Activated effector memory CD4-positive, alpha-beta T cell treated with anti-CD3 and anti-CD28 coated beads, Interleukin-2, amount 50 U/mL, for 16 hours (primary cell): ENCODE data around the gene TMEM91.

Source experiments
- DNase-seq: peaks from one replicate; pipeline ENCODE4 v3.0.0-alpha.2; 2020

The TMEM91 gene

DNA sequence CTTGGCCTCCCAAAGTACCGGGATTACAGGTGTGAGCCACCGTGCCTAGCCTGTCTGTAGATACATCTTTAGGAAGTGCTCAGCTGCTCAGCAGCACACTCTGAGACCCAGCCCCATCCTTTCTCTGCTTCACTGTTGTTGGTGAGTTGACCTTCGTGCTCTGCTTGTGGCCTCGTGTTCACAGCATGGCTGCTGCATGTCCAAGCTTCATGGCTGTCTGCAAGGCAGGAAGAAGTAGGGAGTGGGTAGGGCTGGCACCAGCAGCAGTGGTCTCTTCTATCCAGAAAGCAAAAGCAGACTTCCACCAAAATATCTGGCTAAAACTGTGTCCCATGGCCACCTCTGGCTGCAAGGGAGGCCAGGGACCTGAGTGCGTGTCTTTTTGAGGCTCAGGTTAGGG, 36.6 kb downstream of the TMEM91 start:
- DNase-seq, result no peak

GRCh38 chr19:41413947-41414346, 37.6 kb downstream of the TMEM91 start:
- DNase-seq, result no peak

- DNase-seq, result no peak
Observed at GRCh38 chr19:41414461-41414860, 38.1 kb downstream of the TMEM91 start.

DNA sequence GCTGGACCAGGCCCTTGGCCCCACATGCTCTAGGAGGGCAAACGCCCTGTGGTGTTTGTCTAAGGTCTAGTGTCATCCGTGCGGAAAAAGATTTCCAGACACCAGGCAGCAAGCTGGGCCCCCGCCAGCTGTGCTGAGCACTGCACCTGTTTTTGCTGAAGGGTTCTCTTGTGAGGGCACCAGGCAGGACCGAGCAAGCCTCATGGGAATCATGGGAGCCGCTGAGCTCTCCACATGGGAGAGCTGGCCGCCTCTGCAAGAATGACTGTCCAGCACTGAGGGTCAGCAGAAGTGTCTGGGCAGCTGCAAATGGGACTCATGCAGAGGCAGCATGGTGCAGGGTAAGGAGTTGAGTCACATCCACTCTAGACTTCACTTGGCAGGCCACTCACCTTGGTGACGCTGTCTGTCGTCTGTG, 38.8 kb downstream of the TMEM91 start:
- no peak for DNase-seq

DNA sequence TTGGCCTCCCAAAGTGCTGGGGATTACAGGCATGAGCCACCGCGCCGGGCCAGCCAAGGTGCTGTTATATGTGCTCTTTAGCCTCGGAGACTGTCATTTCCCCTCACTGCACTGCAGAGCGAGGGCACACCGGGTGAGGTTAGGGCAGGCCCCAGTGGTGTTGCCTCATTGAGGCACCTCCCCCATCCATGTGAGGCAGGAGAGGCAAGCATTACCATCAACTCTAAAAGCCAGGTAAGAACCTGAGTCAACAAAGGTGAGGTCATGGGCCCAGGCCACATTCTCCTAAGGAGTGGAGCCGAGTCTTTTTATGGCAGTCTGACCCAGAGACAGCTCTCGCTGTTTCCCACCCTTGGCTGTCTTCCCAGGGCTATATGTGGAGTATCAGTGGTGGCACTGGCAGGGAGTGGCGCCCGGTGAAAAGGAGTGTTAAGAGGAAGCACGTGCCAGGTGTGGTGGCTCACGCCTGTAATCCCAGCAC, 39.9 kb downstream of the TMEM91 start:
- no peak for DNase-seq

DNA sequence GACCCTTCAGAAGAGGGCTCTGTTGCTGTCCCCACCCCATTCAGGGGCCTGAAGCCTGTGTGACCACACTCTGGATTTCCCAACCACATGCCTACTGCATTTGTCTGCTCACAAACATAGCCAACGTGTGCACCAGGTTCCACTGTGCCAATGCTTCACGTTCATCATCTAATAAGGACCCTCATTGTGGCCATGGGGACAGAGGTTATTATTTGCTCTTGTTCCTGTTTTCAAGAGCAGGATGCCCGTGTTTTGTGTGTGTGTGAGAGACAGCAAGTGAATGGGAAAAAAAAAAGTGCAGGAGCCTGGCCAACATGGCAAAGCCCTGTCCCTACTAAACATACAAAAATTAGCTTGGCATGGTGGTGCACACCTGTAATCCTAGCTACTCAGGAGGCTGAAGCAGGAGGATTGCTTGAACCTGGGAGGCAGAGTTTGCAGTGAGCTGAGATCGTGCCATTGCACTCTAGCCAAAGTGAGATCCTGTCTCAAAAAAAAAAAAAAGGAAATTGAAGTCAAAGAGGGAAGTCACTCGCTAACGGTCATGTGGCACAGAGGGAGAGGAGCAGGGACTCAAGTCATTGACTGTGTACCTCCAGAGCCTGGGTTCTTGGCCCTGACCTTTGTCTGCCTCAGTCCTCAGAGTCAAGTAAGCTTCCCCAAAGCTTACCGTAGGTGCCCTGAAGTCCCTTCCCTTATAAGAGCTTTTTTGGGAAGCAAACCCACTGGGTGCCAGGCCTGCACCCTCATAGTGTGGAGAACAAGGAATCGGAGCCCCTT, 44.0 kb downstream of the TMEM91 start:
- no peak for DNase-seq

- DNase-seq, result no peak
Observed at GRCh38 chr19:41421314-41421713, 45.0 kb downstream of the TMEM91 start.

- DNase-seq, result no peak
Observed at GRCh38 chr19:41421973-41422372, 45.6 kb downstream of the TMEM91 start.

GRCh38 chr19:41422456-41422855, 46.1 kb downstream of the TMEM91 start:
- no peak for DNase-seq

GRCh38 chr19:41422955-41423354, 46.6 kb downstream of the TMEM91 start:
- DNase-seq, result no peak

DNA sequence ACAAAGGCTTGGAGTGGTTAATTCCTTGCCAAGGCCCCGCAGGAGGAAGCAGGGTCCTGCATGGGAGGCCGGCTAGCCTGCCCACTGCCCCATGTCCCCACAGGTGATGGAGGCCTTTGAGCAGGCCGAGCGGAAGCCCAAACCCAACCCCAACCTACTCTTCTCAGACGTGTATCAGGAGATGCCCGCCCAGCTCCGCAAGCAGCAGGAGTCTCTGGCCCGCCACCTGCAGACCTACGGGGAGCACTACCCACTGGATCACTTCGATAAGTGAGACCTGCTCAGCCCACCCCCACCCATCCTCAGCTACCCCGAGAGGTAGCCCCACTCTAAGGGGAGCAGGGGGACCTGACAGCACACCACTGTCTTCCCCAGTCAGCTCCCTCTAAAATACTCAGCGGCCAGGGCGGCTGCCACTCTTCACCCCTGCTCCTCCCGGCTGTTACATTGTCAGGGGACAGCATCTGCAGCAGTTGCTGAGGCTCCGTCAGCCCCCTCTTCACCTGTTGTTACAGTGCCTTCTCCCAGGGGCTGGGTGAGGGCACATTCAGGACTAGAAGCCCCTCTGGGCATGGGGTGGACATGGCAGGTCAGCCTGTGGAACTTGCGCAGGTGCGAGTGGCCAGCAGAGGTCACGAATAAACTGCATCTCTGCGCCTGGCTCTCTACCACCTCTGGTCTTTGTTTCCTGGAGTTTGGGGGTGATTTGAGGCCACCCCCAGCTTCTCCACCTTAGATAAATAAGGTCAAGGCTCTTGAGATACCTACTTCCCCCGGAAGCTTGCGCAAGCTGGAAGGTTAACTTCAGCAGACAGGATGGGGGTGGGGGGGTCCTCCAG, 48.2 kb downstream of the TMEM91 start:
- no peak for DNase-seq

DNA sequence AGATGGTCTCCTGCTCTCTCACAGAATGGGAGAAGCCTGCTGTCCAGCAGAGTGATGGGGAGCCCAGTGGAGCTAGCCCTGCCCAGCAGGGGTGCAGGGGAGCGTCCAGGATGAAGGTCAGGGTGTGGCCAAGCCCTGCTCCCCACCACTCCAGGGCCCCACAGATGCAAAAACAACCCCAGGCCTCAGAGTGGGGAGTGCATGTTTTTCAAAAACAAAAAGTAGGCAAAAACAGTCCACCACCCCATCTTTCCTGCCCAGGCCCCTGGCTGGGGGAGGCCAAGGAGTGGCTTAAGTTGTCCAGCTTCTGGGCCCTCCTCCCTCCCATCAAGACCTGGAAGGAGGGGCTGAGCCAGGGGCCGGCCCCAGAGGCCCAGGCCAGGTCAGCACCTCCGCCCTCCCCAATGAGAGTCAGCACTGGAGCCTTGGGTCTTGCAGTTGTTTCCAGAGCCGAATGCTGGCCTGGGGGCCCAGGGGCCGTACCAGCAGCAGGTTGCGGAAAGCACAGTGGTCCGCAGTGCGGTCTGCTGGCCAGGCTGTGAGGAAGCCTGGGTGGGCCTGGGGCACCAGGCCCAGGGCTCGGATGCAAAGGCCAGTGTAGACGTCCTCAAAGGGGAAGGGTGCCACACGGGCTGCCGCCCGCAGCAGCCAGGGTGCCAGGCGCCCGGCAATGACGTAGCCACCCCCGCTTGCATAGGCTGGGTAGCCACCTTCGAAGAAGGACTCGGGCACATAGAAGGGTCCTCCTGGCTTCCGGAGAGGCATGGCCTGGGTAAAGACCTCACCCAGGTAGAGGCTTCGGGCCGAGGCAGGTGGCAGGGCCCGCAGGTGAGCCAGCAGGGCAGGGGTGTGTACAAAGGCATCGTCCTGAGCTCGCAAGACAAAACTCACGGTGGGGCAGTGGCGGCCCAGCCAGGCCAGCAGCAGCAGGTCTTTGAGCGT, 49.1 kb downstream of the TMEM91 start:
- DNase-seq, result no peak

GRCh38 chr19:41426116-41426841, 49.9 kb downstream of the TMEM91 start:
- no peak for DNase-seq

DNA sequence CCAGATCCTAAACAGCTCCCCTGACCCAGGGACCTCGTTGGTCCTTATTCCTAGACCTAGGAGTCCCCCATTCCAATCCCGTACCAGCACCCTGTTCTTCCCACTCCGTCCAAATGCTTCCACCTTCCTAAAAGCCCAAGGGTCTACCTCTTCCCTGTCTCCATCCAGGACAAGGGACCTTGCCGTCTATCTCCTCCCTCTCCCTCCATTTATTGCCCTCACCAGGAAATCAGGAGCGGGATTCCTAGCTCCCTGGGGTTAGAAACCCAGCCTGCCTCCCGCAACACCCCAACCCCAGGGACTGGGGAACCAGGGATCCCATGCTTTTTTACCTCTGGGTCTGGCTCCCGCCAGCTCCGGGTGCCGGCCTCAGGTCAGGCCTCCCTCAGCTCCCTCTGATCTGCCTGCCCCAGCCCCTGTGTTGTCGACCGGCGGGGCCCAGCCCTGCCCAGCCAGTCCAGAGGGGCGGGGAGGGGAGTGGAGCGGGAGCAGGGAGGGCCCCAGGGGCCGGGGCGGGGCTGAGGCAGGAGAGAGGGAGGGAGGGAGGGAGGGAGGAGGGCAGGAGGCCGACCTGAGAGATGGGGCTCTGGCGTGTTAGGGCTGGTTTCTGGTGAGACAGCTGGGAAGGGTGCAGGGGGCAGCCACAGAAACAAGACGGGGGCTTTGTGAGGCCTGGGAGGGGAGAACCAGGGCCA, 50.8 kb downstream of the TMEM91 start, which contains the start of gene B3GNT8:
TSS of gene B3GNT8 (minus strand) at position 423 of the 695 bp plus-strand sequence. CDS start 596 bp downstream, outside the sequence.
- peak; percentile 75 for DNase-seq

- DNase-seq, result peak; percentile 77
Observed at GRCh38 chr19:41427647-41428480, 51.5 kb downstream of the TMEM91 start.

DNA sequence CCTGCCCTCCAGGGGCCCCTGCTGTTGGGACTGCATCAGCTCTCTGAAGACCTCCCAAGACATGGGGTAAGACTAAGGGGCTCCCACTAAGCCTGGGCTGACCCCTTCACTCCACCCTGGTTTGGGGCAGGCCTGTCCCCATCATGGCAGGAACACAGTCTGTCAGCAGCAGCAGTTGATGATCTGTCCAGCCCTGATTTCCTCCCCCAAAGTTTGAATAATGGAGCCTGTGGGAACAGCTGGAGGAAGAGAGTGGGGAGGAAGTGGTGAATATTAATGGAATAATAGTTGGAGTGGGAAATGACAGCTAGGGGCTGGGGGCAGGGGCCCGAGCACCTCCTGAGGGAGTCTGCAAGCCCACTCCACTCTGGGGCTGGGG, 52.1 kb downstream of the TMEM91 start:
- no peak for DNase-seq

GRCh38 chr19:41430922-41431321, 54.6 kb downstream of the TMEM91 start:
- DNase-seq, result no peak

DNA sequence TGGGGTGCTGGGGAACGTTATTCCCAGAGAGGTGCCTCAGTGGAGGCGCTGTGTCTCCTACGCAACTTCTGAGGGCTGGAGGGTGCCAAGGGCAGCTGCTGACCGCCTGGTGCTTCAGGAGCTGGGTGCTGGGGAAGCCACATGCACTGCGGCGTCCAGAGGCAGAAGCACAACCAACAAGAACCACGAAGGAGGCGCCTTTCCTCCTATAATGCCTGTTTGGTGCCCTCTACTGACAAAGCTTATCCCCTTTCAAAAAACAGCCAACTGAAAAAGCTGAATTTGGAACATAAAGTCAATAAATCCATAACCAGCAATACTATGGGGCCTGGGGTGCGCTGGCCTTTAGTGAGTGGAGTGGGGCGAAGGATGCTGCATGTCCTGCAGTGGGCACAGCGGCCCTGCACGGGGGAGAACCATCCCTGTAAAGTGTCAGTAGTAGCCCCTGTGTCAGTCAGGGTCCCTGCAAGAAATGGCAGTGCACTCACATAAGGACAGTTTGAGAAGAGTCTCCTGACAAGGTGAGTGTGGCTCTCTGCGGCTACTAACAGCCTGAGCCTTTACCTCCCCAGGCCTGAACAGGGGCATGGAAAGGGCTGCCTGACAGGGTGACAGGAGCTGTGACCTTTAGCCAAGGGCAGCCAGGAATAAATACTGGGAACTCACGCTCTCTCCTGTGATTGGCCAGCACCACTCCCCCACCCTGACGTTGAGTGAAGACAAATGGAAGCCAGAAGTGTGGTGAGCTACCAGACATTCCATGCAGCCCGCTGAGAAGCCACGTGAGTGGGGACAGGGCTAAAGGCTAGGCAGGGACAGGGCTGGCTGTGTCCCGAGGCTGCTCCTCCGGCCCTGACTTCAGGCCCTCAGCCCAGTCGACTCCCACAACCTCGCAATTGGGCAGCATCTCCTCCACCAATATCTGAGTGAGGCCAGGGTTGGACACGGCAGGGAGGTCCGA, 55.4 kb downstream of the TMEM91 start:
- DNase-seq, result no peak

GRCh38 chr19:41433171-41433570, 56.8 kb downstream of the TMEM91 start:
- no peak for DNase-seq
